Muscle of arm (tissue), 12 donors: ENCODE measurements around the gene NEDD8. TPM values are rescaled to one million over a fixed set of nuclear protein-coding genes. Genes with fewer than 3 reads are reported as not detected.

ENCODE experiments used
- DNase-seq: peaks from one replicate; pipeline ENCODE4 v3.0.0-alpha.2; 2013
- polyA plus RNA-seq, 12 donors: library from polyadenylated mRNA; unstranded; fragments of 120-200 nt; gene quantifications; one replicate each; pipeline ENCODE4 v1.2.1, GENCODE V29; 2013; ENCODE audit not compliant: insufficient read length in 12 of 12

NEDD8 gene
- polyA plus RNA-seq, 12 donors: 123 to 211 (median 177) TPM; not detected in 1

DNA sequence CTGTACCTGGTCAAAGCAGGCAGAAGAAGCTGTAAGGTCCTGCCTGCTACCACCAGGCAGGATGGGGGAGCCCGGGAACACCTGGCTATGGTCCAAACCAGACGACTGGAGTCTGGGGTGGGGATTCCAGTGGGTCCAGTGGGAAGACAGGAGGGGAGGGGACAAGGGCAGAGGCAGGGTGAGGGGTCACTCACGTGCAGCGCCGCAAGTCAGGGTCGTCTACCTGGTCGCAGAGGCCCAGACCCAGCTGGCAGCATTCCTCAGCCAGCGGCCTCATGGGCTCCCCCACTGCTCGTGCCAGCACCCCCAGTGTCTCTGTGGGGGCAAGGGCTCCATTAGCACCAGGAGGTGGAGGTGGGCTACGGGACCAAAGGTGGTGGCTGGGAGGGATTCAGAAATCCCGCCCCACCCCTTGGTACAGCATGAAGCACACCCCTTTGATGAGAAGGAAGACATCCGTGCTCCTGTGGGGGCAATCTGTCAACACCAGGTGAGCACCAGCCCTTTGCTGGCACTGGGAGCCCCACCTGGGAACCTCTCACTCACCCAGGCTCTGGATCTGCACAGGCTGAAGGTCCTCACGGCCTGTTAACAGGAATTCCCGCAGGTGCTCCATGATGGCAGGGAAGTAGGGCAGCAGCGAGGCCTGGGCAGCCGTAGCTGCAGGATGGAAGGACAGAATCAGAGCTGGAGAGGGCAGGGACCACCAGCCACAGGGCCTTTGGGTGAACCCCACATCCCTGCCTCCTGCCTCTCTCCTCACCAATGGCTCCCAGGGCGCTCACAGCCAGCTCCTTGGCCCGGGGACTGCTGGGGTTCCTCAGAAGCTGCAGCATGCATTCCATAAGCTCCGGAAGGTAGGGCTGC, 47.8 kb downstream of the NEDD8 start:
- no peak for DNase-seq

DNA sequence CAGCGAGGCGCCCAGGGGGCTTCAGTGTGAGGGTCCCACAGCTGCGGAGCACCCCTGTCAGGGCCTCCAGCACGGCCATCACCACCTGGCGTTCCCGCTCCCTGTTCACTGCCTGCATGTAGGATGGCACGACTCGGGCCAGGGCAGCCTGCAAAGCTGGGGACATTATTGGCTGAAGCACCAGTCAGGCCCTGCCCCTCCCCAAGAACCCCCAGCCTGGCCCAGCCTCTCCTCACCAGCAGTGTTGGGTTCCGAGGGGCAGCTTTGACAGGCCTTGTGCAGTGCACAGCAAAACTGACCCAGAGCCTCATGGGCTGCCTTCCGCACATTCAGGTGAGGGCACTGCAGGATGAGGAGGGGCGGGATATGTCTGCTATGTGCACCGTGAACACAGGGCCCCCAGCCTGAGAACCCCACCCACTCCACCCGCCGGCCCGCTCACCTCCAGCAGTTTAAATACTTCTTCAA, 49.1 kb downstream of the NEDD8 start:
- no peak for DNase-seq

DNA sequence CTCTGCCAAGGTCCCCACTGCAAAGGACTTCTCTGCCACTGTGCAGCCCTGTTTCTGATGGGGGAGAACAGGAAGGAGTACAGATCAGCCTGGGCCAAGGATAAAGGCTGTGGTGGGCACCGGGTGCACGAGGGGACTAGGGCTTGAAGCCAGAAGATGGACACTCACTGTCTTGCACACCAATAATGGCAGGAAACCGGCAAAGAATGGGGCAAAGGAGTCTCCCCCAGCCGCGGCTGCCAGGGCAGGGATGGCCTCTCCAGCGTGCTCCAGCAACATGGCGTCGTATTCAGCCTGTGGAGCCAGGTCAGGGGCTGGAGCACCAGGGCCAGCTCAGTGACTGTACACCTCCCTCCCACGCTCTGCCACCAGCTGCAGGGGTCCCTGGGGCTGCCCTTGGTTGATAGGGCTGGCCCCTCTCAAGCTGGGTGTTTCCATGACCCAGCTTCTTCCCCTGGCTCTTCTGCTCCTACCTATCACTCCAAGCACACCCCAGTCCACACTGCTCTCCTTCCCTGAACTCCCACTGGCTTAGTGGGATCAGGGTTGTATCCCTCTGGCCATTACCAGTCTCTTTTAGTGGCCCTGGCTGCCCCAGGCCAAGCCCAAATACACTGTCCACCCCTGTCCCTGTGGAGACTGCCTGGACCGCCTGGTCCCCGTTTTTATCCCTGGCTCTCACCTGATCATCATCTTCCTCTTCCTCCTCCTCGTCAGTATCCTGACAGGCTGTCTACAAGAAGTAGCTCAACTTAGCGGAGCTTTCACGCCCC, 49.9 kb downstream of the NEDD8 start:
- DNase-seq: no peak

DNA sequence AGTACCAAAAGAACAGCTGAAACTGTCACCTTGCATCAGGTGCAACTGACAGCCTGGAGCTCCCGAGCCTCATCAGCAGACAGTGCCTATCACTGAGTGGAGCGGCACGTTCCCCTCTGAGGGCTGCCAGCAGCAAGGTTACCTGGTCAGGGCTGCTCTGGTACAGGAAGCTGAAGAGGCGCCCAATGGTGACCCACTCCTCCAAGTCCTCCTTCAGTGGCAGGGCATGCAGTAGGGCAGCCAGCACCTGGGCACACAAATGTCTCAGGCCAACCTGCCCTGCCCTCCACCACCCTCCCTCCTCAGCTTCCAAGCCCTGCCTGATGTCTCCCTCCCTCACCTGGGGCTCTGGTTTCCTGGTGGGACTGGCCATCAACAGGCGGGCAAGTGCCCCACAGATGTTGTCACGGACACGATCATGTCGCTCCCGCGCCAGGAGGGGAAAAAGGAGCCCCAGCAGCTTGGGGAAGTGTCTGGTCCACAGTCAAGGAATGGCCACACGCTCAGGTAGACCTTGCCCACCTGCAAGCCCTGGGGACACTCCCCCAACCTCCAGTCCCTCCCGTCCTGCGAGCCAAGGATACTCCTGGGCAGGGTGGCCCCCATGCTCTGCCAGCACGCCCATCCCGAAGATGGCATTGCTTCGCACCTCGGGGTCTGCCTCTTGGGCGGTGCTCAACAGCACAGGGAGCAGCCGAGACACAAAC, 50.6 kb downstream of the NEDD8 start:
- DNase-seq: no peak

DNA sequence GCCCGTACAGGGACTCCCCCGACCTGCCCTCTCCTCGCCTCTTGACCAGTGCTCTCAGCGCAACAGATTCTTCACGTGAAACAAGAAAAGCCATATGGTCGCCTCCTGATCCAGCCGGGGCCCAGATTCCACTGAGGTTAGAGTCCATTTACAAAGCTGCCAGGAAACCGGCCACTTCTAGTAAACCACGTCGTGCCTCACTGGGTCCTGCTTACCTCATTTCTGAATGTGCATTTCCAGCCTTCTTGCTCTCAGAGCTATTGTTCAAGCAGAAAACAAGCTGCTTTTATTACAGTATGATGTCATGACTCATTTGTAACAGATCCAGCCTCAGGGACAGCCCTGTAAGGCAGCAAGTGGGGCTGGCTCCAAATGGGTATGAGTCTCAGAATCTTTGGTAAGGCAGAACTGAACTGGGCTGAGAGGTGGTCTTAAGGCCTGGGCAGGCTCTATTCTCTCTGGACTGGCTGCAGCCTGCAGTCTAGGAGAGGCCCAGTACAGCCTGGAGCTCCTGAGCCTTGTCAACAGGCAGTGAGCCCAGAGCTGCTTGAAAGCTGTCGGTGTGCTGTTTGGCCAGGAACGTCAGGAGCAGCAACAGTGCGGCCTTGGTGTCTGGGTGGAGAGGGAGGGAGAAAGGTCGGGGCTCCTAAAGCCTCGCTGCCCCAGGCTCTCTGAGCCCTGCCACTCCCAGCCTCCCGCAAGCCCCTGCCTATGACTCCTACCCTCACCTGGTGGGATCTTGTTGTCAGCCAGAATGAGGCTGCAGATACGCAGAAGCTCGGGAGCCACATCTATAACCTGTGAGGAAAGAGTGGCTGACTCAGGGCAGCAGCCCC, 52.0 kb downstream of the NEDD8 start:
- DNase-seq: no peak

DNA sequence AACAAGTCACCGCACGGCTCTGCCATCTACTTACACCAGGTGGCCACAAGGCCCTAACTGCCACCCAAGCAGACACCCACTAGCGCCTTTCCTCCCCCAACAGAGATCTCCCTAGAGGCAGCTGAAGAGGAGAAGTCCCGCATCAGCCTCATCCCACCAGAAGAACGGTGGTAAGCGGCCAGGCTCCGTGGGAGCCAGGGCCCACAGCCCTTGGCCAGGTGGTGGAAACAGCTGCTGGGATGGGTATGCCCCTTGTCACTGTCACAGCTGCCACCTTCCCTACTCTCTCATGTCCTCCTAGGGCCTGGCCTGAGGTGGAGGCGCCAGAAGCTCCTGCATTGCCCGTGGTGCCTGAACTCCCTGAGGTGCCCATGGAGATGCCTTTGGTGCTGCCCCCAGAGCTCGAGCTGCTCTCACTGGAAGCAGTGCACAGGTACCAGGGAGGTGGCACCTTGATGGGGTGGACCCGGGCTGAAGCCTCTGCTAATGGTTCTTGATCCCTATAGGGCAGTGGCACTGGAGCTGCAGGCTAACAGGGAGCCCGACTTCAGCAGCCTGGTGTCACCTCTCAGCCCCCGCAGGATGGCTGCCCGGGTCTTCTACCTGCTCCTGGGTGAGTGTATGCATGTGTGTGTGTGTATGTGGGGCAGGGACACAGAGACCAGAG, 52.7 kb downstream of the NEDD8 start:
- no peak for DNase-seq

DNA sequence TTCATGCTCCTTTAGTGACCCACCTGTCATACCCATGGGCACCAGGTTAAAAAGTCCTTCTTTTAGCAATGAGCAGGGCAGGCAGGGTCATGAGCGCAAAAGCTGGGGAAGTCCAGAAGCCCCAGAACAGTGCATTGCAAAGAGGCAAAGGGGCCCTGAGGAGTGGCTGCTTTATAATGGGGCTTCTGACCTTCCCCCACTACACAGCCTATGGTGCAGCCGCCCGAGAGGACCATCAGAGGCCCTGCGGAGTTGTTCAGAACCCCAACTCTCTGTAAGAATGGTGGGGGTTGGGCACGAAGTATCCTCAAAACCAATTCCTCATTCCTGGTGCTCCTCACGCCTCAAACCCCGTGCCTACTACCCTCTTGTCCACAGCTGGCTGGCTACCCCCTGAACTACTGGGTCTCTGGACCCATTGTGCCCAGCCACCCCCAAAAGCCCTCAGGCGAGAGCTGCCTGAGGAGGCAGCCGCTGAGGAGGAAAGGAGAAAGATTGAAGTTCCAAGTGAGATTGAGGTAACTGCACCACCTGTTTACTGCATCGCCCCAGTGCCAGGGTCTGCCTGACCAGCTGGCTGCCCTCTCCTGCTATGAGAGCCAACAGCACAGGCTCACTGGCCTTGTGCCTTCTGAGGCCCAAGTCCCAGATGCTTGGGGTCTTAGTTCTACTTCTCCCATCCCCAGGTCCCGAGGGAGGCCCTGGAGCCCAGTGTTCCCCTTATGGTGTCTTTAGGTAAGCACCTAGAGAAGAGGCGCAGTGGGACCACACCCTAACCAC, 53.6 kb downstream of the NEDD8 start:
- DNase-seq: no peak

DNA sequence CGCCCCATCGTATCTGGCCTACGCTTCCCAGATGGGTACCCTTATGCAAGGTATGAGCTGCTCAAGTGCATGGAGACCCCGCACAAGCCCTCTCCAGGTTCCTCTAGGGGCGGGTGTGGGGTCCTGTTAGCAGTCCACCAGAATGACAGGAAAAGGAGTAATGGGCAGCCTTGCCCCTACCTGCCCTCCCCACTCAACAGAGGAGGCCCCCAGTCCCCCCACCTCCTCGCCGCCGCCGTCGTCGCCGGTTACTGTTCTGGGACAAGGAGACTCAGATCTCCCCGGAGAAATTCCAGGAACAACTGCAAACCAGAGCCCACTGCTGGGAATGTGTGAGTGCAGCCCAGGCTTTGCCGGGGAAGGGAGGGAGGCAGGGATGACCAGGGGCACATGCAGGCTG, 54.3 kb downstream of the NEDD8 start:
- DNase-seq: no peak

DNA sequence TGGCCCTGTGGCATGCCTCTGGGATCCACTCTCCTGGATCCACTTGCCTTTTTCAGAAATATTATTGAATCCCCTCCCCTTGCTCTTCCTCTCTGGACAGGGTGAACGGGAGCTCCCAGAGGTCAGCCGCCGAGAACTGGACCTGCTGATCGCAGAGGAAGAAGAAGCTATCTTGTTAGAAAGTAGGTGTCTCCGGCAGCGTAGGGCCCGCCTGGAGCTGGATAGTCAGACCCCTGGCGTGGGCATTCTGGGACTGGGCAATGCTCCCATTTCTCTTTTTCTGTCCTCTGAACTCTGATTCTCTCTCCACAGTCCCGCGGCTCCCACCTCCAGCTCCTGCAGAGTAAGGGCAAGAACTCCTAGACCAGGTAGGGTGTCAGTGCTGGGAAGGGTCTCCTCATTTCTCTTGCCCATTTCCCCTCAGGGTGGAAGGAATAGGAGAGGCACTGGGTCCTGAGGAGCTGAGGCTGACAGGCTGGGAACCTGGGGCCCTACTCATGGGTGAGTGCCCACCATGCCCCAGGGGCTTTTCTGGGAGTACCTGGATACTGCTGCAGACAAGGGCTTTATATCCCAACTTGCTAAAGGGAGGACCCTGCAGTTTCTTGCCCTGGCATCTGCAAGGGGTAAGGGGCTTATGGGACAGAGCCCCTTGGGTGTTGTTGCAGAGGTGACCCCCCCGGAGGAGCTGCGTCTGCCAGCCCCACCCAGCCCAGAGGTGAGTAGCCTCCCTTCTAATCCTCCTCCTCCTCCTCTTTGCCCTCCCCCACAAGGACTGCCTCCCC, 54.9 kb downstream of the NEDD8 start:
- DNase-seq: no peak

DNA sequence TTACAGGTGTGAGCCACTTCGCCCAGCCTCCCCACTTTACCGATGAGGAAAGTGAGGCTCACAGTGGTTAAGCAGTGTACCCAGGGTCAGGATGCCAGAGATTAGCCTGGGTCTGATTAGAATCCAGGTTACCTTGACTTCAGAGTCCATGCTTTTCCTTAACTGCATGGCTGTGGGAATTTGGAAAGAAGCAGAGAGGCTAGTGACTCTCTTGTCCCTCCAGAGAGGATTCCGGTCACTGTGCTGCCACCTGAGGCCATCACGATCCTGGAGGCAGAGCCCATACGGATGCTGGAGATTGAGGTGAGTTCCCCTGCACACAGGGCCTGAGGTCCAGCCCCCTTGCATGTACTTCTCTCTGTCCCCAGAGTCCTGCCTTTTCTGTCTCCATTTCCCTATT, 55.6 kb downstream of the NEDD8 start:
- DNase-seq: no peak

DNA sequence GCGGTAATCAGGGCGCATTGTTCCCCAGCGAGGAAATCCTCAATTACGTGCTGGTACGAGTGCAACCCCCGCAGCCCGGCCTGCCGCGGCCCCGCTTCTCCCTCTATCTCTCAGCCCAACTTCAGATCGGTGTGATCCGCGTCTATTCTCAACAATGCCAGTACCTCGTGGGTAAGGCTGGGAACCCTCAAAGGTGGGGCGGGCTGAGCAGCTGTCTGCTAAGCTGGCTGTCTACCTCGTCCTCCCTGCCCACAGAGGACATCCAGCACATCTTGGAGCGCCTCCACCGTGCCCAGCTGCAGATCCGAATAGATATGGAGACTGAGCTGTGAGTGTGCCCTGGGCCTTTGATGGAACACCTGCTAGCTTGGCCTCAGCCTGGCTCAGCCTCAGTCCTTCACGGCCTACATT, 59.3 kb downstream of the NEDD8 start:
- DNase-seq: no peak

DNA sequence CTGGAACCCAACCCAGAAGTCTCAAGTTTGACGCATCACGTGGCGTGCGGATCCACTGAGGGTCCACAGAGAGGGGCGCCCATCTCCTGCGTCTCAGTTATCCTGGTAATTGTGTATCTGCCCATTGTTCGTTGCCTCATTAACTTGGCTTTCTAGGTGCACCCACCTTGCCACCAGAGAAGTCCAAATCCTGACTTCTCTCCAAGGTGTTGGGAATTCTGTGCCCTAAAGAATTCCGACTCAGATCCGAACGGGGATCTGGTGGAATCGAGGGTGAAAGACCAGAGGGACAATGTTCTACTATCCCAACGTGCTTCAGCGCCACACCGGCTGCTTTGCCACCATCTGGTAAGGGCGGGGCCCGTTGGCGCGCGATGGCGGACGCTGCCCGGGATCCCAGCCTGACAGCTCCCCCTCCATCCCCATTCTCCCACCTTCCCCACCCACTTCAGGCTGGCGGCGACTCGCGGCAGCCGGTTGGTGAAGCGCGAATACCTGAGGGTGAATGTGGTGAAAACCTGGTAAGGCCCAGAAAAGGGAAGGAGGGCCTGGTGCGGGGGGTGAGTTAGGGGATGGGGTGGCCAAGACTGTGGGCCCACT, 59.8 kb downstream of the NEDD8 start:
- DNase-seq: no peak

DNA sequence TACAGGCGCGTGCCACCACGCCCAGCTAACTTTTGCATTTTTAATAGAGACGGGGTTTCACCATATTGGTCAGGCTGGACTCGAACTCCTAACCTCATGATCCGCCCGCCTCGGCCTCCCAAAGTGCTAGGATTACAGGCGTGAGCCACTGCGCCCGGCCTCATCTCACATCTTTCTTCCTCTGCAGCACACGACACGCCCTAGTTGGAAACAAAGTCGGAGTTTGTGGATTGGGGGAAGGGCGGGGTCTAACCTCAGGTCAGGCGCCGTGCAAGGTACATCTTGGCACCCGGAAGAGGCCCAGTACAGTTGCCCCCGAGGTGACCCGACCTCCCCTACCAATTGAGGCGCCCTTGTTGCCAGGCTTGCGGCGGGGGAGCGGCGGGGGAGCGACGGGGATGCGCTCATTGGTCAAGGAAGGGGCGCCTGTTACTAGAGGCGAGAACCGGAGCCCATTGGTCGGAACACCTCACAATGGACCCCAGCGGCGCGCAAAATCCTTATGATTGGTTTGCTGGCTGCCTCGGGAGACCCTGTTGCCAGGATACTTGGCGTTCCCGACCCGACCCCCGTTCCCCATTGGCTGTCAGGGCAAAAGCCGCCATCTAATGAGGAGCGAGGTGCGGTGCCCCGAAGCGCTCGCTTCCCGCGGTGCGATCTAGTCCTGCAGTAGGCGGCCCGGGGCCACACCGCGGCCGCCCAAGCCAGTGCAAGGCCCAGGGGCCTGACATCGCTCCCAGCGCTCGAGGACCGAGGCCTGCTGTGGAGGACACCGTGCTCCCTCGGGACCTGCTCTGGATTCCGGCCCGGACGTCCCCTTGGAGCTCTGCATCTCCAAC, 60.5 kb downstream of the NEDD8 start, which contains the start of gene REC8:
Gene REC8 (plus strand): TSS at position 659 of the 839 bp plus-strand sequence. CDS start 473 bp downstream, outside the sequence.
- DNase-seq: peak; percentile 81

DNA sequence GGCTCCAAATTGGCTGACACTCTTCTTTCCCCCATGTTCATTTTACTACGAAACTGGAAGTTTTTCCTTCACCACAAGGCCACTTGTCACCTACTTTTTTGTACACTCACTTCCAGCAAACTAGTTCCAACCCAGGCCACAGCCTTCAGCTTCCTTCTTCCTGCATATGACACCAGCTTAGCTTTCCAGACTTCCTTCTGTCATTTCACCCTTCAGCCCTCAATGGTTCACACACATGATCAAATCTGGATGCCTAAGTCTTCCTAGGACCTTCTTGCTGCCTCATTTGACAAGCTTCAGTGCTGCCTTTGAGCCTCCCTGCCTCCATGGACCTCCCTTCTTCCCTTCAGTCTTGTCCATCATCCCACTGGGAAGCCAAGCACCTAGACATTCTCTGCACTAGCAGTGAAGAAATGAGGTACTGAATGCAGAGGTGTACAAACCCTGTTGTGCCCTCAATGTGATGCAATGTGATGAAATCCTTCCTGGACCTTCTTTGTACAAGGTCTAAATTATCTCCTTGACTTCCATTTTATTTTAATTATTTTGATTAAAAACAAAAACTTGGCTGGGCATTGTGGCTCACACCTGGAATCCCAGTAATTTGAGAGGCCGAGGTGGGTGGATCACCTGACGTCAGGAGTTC, 64.6 kb downstream of the NEDD8 start:
- no peak for DNase-seq
